Neural progenitor cell (in vitro differentiated cells): ENCODE data around the gene CCL7. TPM values are rescaled to one million over a fixed set of nuclear protein-coding genes. Genes with fewer than 3 reads are reported as not detected.

ENCODE experiments used
- DNase-seq: peaks from one replicate; pipeline ENCODE4 v3.0.0-alpha.2; 2016; ENCODE audit warnings: low spot score
- H2AFZ ChIP-seq: fragments of 200-600 bp; sonication (generic); replicated peaks from 2 replicates; pipeline ENCODE4 v1.6.1; 2016; ENCODE audit warnings: antibody characterized with exemption
- H3F3A ChIP-seq: fragments of 200-600 bp; sonication (generic); 2 replicates; pipeline ENCODE4 v1.6.1; 2016; ENCODE audit warnings: antibody characterized with exemption, low read depth
- H3K27ac ChIP-seq: fragments of 200-600 bp; sonication (generic); 2 replicates; pipeline ENCODE4 v1.5.1; 2016; ENCODE audit warnings: mild to moderate bottlenecking
- H3K27me3 ChIP-seq: fragments of 200-600 bp; sonication (generic); 2 replicates; pipeline ENCODE4 v1.6.1; 2016; ENCODE audit warnings: mild to moderate bottlenecking, moderate library complexity
- H3K36me3 ChIP-seq: fragments of 200-600 bp; sonication (generic); 2 replicates; pipeline ENCODE4 v1.5.1; 2016
- H3K4me1 ChIP-seq: fragments of 200-600 bp; sonication (generic); 2 replicates; pipeline ENCODE4 v1.6.1; 2016; ENCODE audit warnings: mixed run types
- H3K4me2 ChIP-seq: fragments of 200-600 bp; sonication (generic); 2 replicates; pipeline ENCODE4 v1.6.1; 2016
- H3K4me3 ChIP-seq: fragments of 200-600 bp; sonication (generic); 2 replicates; pipeline ENCODE4 v1.5.1; 2016
- H3K79me2 ChIP-seq: fragments of 200-600 bp; sonication (generic); 2 replicates; pipeline ENCODE4 v1.6.1; 2016; ENCODE audit warnings: low read depth
- H3K9ac ChIP-seq: fragments of 200-600 bp; sonication (generic); 2 replicates; pipeline ENCODE4 v1.6.1; 2016
- H3K9me3 ChIP-seq: fragments of 200-600 bp; sonication (generic); 2 replicates; pipeline ENCODE4 v1.5.1; 2016; ENCODE audit warnings: low read depth
- H4K20me1 ChIP-seq: fragments of 200-600 bp; sonication (generic); 2 replicates; pipeline ENCODE4 v1.6.1; 2016; ENCODE audit warnings: low read depth
- H3K27ac Mint-ChIP-seq: 3 replicates; pipeline ENCODE4 v1.8.0; 2021; ENCODE audit warnings: mixed read lengths
- H3K27me3 Mint-ChIP-seq: 2 replicates; pipeline ENCODE4 v1.8.0; 2022; ENCODE audit warnings: low read depth, mild to moderate bottlenecking, inconsistent platforms, moderate library complexity, mixed read lengths; ENCODE audit not compliant: insufficient read depth
- H3K36me3 Mint-ChIP-seq: 3 replicates; pipeline ENCODE4 v1.8.0; 2021; ENCODE audit warnings: mixed read lengths
- H3K4me1 Mint-ChIP-seq: 3 replicates; pipeline ENCODE4 v1.8.0; 2021; ENCODE audit warnings: mixed read lengths
- H3K4me3 Mint-ChIP-seq: 3 replicates; pipeline ENCODE4 v1.8.0; 2021; ENCODE audit warnings: mild to moderate bottlenecking, moderate library complexity, mixed read lengths
- H3K9me3 Mint-ChIP-seq: 3 replicates; pipeline ENCODE4 v1.8.0; 2020; ENCODE audit warnings: mixed read lengths
- EZH2 ChIP-seq: fragments of 200-600 bp; sonication (generic); IDR thresholded peaks from 2 replicates; pipeline ENCODE4 v1.6.1; 2017; ENCODE audit warnings: antibody characterized with exemption, mild to moderate bottlenecking, moderate library complexity
- EZH2phosphoT487 ChIP-seq: fragments of 200-600 bp; sonication (generic); IDR thresholded peaks from 2 replicates; pipeline ENCODE4 v1.6.1; 2017; ENCODE audit warnings: antibody characterized with exemption
- total RNA-seq: library from RNA; depleted of rRNA; stranded (reverse); fragments of >200 nt; gene quantifications from 2 replicates; pipeline ENCODE4 v1.2.3, GENCODE V29; 2015; ENCODE audit warnings: low replicate concordance
- TF ChIP-seq, protein P1 (sequence below): fragments of 200-600 bp; sonication (generic); IDR thresholded peaks from 2 replicates; pipeline ENCODE4 v1.5.1; 2017; ENCODE audit warnings: antibody characterized with exemption, mild to moderate bottlenecking

The CCL7 gene
- total RNA-seq, 1 donor from 2014 or later = not detected

DNA sequence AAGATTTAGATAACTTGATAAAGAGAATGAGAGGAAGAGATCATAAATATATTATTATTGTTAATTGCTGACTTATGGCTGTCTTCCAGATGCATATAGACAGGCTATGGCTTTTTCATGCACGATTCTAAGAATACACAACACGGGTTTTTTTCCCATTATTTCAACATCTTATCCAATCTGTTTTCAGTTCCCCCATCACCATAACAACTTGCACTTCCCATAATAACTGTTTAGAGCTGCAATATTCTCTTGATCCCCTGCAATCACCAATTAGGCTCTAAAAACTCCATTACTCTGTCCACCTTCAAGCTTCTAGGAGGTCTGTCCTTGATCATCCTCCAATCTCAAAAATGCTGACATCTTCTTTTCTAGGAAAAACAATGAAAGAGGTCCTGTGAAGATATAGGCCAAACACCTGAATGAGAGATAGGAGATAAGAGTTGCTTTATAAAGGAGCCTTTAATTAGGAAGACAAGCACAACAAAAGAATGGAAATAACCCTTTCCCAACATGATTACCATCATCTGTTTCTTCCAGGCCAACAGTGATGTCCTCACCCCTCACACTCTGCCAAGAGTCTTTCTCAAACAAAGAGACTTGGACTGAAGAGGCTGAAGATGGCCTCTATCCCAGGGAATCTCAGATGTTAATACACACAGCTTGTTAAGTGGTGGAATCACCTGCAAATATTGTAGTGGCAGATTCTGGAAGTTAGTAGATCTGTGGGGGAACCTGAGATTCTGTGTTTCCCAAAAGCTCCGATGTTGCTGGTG is 47.1 kb upstream of the CCL7 start:
- Histone ChIP-seq H3K4me3 (no peak overlapping the region), H3K27me3 (no peaks in the 10 kb centered on the region), H3K79me2 (no peaks in the 10 kb centered on the region), H3K9ac (no peak overlapping the region), H4K20me1 (no peaks in the 10 kb centered on the region), H3K9me3 (no peaks in the 10 kb centered on the region), H3K27ac (no peak overlapping the region), H3F3A (no peaks in the 10 kb centered on the region), H3K4me2 (no peak overlapping the region), H2AFZ (no peak overlapping the region), H3K36me3 (no peaks in the 10 kb centered on the region), H3K4me1 (no peaks in the 10 kb centered on the region)
- H3K27me3 Mint-ChIP-seq = peaks cover 6% of the 10 kb centered on the region
- no peak overlapping the region for H3K4me3 Mint-ChIP-seq
- TF ChIP-seq, protein P1, sequence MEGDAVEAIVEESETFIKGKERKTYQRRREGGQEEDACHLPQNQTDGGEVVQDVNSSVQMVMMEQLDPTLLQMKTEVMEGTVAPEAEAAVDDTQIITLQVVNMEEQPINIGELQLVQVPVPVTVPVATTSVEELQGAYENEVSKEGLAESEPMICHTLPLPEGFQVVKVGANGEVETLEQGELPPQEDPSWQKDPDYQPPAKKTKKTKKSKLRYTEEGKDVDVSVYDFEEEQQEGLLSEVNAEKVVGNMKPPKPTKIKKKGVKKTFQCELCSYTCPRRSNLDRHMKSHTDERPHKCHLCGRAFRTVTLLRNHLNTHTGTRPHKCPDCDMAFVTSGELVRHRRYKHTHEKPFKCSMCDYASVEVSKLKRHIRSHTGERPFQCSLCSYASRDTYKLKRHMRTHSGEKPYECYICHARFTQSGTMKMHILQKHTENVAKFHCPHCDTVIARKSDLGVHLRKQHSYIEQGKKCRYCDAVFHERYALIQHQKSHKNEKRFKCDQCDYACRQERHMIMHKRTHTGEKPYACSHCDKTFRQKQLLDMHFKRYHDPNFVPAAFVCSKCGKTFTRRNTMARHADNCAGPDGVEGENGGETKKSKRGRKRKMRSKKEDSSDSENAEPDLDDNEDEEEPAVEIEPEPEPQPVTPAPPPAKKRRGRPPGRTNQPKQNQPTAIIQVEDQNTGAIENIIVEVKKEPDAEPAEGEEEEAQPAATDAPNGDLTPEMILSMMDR = no peak
- TF ChIP-seq EZH2phosphoT487 (no peak), EZH2 (no peak)
- H3K9me3 Mint-ChIP-seq = no peaks in the 10 kb centered on the region
- peaks cover 7% of the 10 kb centered on the region for H3K4me1 Mint-ChIP-seq
- DNase-seq = no peak
- H3K27ac Mint-ChIP-seq = no peak overlapping the region
- no peaks in the 10 kb centered on the region for H3K36me3 Mint-ChIP-seq

GRCh38 chr17:34225046-34225445 is 45.0 kb upstream of the CCL7 start:
- no peaks in the 10 kb centered on the region for H3K36me3 ChIP-seq
- DNase-seq = no peak
- H3K27ac ChIP-seq = no peak overlapping the region
- H3K4me3 Mint-ChIP-seq = no peak overlapping the region
- H2AFZ ChIP-seq = no peak overlapping the region
- H3K9me3 ChIP-seq = no peaks in the 10 kb centered on the region
- H3K4me1 Mint-ChIP-seq = peaks cover 7% of the 10 kb centered on the region
- no peaks in the 10 kb centered on the region for H3K79me2 ChIP-seq
- no peak overlapping the region for H3K4me3 ChIP-seq
- H3K27ac Mint-ChIP-seq = no peak overlapping the region
- no peaks in the 10 kb centered on the region for H3K27me3 ChIP-seq
- H3K36me3 Mint-ChIP-seq = no peaks in the 10 kb centered on the region
- H3K9me3 Mint-ChIP-seq = peaks cover 5% of the 10 kb centered on the region
- no peaks in the 10 kb centered on the region for H3K4me1 ChIP-seq
- H3K4me2 ChIP-seq = no peak overlapping the region
- H3K27me3 Mint-ChIP-seq = peaks cover 6% of the 10 kb centered on the region
- TF ChIP-seq EZH2phosphoT487 (no peak), EZH2 (no peak)
- TF ChIP-seq, protein P1 = no peak
- no peaks in the 10 kb centered on the region for H3F3A ChIP-seq
- no peak overlapping the region for H3K9ac ChIP-seq
- H4K20me1 ChIP-seq = no peaks in the 10 kb centered on the region

- Histone ChIP-seq H3K4me2 (no peak overlapping the region), H4K20me1 (no peaks in the 10 kb centered on the region), H3K36me3 (no peaks in the 10 kb centered on the region), H3F3A (no peaks in the 10 kb centered on the region), H3K27ac (no peak overlapping the region), H3K9me3 (peaks cover 4% of the 10 kb centered on the region), H3K27me3 (no peaks in the 10 kb centered on the region), H3K79me2 (no peaks in the 10 kb centered on the region), H3K4me1 (no peaks in the 10 kb centered on the region), H3K4me3 (no peak overlapping the region), H2AFZ (no peak overlapping the region), H3K9ac (no peak overlapping the region)
- DNase-seq = no peak
- Mint-ChIP-seq H3K4me3 (no peak overlapping the region), H3K36me3 (no peaks in the 10 kb centered on the region), H3K9me3 (peaks cover 14% of the 10 kb centered on the region), H3K27ac (no peak overlapping the region), H3K4me1 (peaks cover 4% of the 10 kb centered on the region), H3K27me3 (peaks cover 3% of the 10 kb centered on the region)
- TF ChIP-seq EZH2phosphoT487 (no peak), EZH2 (no peak)
- TF ChIP-seq, protein P1 = no peak
Measured at GRCh38 chr17:34226011-34226743, 43.8 kb upstream of the CCL7 start.
